GM19468 (cell line): ENCODE results near the gene DHRS3.

Source experiments
- ATAC-seq: cut with Tn5 transposase; IDR thresholded peaks from one replicate; pipeline ENCODE4 v1.9.1; 2021; ENCODE audit warnings: mild to moderate bottlenecking, moderate library complexity, moderate number of reproducible peaks; ENCODE audit not compliant: unreplicated experiment; ENCODE audit errors: extremely low read depth

The DHRS3 gene

DNA sequence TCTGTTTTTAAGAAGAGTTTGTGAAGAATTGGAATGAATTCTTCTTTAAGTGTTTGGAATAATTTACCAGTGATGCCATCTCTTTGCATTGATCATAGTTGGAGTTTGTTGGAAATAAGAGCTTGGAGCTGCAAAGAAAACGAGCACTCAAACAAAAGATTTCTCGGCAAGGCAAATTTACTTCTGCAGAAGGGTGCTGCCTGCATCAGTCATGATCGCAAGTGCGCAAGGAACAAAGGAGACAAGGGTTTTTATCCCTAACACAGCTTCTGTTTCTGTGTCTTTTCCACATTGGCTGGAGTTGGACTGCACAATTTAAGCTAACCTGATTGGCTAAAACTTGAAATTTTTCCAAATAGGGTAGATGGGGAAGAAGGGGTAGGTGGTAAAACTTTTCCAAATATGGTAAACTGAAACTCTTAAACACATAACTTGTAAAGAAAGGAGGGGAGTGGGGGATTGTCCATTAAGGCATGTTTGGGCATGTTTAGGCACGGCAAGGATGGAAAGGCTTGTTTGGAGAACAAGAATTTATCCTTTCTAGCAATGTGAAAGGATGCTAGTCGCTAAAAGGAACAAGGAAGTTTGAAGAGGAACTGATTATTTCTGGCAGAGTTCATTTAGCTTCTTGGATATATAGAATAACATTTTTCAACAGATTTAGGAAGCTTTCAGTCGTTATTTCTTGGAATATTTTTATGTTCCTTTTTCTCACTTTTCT is 22.4 kb upstream of the DHRS3 start:
- ATAC-seq: no peak

DNA sequence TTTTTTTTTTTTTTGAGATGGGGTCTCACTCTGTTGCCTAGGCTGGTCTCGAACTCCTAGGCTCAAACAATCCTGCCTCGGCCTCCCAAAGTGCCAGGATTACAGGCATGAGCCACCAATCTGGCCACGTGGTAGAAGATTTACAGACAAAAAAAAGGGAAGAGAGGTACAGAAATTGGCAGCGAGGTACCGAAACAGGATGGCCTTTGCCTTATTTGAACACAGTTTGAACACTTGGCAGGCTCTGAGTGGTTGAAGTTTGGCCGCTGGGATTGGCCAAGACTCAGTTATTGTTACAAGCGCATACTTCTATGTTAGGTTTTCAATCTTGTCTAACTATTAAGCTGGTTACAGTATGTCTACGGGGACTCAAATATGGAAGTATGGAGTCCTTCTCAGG is 19.7 kb upstream of the DHRS3 start:
- no peak for ATAC-seq

DNA sequence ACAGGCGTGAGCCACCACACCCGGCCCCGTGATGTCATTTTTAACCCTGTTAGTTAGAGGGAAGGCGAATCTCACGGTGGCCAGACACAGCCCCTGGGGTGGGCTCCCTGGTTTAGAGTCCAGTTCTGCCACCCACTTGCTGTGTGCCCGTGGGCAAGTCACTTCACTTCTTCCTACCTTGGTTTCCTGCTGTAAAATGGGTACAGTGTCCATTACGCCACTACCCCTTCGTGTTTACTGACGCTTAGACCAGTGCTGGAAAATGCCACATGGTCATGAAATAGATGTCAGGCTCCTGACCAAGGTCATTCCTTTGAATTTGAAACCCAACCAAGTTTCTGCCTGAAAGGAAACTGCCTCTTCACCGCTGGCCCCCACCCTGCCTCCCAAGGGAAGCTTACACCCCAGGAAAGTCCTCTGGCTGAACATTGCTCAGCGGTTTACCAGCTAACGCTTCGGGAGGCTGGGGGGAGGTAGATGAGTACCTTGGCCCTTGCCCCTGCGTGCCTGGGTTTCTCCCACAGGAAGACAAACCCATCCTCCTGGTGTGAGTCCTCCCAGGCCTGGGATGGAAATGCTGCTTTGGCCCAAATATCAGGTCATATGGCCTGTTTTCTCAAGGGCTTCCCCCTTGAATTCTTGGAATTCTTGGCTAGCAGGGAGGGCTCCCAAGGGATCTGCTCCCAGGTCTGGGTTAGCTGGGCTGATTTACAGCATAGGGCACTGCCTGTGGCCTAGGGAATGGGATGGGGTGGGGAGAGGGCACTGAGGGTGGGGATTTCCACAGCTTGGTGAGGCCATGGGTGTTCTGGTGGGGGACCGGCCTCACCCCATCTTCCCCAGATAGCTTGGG is 18.3 kb upstream of the DHRS3 start:
- no peak for ATAC-seq

DNA sequence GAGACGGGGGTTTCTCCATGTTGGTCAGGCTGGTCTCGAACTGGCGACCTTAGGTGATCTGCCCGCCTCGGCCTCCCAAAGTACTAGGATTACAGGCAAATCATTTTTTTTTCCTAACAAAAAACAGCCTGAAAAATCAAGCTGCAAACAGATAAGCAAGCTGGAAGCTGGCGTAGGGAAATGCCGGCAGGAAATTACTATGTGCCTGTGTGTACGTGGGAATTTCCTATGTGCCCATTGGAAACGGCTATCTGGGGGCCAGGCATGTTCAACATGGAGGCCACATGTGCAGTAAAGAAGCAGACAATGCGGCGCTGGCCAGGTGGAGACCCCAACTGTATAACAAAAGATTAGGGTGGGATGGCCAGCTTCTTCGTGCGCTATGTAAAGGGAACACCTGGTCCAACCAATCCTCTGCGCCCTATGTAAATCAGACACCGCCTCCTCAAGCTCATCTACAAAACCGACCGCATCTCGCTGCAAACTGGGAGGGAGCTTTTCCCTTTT is 16.7 kb upstream of the DHRS3 start:
- no peak for ATAC-seq

GRCh38 chr1:12634156-12634555 is 16.1 kb upstream of the DHRS3 start:
- no peak for ATAC-seq

DNA sequence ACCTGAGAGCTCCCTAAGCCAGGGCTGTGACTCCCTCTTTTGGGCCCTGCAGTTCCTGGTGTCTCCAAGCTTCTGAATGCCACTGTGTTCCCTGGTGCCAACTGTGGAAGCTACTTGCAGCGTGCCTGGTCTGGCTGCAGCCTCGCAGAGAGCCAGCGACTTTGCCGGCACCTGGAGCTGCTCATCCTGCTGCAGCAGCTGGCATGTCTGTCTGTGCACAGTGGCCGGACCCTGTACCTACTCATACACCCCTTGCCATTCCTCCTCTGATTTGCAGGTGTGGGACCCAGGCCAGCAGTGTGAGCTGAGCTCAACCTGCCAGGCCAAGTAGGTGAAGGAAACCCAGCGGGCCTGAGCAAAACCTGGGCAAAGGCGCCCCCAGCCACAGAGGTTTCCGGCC is 13.6 kb upstream of the DHRS3 start:
- ATAC-seq: no peak

DNA sequence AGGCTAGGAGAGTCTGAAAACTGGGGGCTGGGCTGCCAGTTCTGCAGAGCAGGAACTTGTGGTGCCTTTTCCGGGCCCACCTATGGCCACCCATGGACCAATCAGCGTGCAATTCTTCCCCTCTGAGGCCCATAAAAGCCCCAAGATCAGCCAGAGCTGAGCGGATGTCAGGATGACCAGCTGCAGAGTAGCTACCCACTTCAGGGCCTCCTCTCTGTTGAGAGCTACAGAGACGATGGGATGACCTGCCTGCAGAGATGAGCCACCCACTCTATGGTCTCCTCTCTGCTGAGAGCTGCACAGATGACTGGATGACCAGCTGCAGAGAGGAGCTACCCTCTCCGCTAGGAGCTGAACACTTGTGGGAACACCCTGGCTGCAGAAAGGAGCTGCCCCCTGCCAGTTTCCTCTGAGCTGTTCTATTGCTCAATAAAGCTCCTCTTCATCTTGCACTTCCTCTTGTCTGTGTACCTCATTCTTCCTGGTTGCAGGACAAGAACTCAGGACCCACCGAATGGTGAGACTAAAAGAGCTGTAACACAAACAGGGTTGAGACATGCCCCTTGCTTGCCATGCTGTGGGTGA is 13.0 kb upstream of the DHRS3 start:
- ATAC-seq: no peak

DNA sequence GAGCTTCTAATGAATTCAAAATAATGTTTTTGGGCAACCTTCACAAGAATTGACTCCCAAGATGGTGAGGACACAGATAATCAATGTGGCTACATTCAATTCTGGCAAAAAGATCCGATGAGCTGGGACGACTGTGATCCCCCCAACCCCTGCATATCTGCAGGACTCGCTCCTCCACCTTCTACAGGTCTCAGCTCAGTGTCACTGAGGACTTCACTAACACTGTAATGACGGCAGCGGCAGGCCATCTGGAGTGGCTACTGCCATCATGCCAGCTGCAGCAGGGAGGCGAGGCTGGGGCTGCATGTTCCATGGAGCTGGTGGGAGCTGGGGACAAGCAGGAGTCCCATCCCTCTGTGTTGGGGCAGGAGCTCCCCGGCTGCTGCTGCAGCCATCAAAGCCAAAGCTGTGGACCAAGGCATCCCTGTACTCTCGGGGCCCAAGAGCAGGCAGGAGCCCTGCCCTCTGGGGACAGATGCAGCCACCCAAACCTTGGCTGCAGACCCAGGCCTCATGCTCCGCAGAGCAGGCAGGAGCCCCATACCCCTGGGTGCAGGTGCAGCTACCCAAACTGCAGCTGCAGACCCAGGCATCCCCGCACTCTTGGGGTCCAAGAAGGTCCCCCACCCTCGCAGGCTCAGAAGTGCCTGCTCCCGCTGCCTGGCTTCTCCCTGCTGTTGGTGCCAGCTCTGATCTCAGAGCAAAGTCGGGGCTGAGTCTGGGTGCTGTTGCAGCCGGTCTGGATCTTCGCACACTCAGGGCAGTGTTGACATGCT is 12.2 kb upstream of the DHRS3 start:
- no peak for ATAC-seq

DNA sequence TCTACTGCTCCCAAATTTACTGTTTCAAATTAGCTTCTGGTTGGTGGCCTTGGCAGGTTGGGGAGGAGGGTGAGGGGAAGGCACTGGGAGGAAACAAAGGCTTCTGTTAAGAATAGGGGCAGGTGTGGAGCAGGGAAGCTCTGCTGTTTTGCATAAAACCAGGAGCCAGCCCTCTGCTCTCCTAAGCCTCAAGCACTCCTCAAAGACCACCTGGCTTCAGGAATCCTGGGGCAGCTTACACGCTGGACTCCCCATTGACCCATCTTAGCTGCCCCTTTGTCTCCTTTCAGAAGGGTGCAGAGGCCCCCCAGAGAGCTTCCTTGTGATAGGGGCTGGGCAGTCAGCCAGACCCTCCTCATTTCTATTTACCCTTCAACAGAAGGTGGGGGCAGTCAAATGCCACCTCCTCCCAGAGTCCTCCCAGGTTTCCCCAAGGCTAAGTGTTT is 11.5 kb upstream of the DHRS3 start:
- no peak for ATAC-seq

- ATAC-seq: no peak
These were observed 9.3 kb upstream of the DHRS3 start for GRCh38 chr1:12627296-12627695.

DNA sequence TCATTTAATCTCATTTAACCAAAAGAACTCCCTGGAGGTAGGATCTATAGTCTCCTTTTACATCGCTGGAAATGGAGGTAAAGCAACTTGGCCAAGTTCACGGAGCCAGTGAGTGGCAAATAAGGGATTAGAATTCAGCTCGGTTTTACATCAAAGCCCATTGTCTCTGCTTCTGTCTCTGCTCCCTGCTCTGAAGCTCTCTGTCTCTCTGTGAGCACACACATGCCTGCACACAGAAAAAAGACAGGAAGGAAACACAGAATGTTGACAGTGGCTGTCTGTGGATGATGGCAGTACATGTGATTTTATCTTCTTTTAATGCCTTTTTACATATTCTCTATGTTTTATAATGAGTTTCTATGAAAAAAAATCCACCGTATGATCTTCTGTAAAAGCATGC is 8.9 kb upstream of the DHRS3 start:
- no peak for ATAC-seq

DNA sequence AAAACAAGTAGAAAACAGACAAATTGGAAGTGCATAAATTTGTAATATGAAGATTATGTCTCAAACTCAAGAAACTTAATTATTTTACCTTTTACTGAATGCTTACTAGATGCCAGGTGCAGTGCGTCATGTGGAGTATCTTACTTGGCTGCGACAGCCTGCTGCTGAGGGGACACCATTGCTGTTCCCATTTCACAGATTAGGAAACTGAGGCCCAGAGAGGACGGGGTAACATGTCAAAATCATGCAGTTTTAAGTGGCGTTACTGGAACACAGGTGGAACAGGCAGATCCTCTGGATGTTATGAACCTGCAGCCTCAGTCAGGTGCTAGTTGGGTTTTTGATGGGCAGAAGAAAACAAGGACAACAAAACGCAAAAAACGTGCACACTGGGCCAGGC is 7.3 kb upstream of the DHRS3 start:
- no peak for ATAC-seq

GRCh38 chr1:12622506-12622905 is 4.5 kb upstream of the DHRS3 start:
- ATAC-seq: no peak

- ATAC-seq: no peak
These were observed 3.6 kb upstream of the DHRS3 start for GRCh38 chr1:12621346-12622335.

GRCh38 chr1:12620931-12621330 is 2.9 kb upstream of the DHRS3 start:
- no peak for ATAC-seq

GRCh38 chr1:12620488-12620865 is 2.5 kb upstream of the DHRS3 start:
- no peak for ATAC-seq

DNA sequence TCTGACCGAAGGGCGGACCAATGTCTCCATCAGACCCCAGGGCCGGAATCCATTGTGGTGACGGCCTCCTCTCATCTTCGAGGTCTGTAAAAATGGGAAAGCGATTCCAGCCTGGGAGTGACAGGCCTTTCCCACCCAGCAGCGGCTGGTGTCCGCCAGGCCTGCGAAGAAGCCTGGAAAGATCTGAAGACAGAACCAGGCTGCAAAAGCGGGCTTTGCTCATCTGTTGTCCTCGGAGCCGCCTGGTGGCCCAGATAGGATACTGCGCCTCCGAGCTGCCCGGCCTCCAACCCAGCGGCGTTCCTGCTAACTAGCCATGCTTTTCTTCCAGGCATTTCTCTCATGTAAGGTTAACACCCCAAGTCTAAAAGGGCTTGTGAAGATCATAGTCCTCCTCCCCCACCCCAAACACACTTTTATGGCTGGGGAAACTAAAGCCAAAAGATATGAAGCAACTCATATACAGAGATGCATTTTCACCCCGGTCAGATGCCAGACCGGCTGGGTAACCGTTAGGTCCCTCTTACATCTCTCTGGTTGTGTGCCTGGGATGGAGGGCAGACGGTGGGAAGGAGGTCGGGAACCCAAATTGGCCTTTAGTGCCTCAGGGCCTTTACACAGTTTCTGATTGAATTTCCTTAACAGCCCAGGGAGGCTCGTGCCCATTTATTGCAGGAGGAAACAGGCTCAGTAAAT is 1.9 kb upstream of the DHRS3 start:
- ATAC-seq: no peak

- ATAC-seq: no peak
These were observed 1.2 kb upstream of the DHRS3 start for GRCh38 chr1:12618965-12619791.
